CD4-positive, alpha-beta T cell treated with Interleukin-6 at 100 ng/mL for 8 hours (primary cell): Measurements from ENCODE around the gene ELL.

Experiments used
- DNase-seq: peaks from one replicate; pipeline ENCODE4 v3.0.0-alpha.2; 2020; ENCODE audit warnings: mixed read lengths, low spot score

The ELL gene

DNA sequence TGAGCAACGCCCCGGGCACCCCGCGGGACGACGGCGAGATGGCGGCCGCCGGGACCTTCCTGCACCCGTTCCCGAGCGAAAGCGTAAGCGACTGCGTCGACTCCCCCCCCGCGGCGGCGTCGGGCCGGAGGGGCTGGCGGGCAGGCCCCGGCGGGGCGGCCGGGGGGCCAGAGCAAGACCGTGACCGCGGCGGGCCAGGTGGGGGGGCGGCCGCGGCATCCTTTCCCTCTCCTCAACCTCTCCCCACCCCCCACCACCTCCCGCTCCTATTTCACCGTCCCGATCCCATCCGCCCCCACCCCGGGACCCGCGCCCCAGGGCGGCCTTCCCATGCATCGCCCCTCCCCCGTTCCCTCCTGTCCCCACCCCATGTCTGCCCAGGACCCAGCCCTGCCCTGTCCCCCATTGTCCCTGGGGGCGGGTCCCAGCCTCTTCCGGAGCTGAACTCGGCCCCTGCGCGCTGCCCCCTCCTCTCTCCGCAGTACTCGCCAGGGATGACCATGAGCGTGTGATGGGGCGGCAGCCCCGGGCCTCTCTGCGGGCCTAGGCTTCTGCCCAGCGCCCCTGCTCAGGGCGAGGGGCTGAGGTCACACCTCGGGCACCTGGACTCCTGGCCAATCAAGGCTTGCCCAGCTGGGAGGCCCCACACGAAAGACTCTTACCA is 88.0 kb downstream of the ELL start:
- no peak for DNase-seq

GRCh38 chr19:18433015-18433691 is 88.7 kb downstream of the ELL start:
- no peak for DNase-seq

GRCh38 chr19:18432275-18433014 is 89.4 kb downstream of the ELL start:
- no peak for DNase-seq

DNA sequence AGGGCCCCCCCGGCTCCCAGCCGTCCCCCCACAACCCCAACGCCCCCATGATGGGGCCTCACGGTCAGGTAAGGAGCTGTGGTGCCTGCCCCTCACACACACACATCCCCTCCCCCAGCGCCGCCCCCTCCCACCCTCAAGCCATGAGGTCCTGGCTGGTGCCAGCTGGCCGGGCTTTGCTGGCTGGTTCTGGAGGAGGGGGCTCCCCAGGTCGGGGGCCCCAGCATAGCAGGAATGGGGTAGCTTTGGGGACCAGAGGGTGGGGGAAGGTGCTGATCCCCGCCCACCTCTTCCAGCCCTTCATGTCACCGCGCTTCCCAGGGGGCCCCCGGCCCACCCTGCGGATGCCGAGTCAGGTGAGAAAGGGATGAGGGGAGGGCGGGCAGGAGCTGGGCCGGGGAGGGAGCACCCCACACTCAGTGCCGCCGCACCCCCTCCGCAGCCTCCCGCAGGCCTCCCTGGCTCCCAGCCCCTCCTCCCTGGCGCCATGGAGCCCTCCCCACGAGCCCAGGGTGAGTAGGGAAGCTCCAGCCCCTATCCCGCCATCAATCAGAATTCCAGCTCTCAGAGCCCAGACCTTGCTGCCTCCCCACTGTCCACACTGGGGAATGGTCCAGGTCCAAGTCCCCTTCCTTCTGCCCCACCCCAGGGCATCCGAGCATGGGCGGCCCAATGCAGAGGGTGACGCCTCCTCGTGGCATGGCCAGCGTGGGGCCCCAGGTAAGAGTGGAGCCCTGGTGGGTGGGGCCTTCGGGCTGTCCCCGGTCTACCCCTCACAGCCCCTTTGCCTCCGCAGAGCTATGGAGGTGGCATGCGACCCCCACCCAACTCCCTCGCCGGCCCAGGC is 90.3 kb downstream of the ELL start:
- DNase-seq = no peak

GRCh38 chr19:18430417-18431144 is 91.3 kb downstream of the ELL start:
- no peak for DNase-seq

DNA sequence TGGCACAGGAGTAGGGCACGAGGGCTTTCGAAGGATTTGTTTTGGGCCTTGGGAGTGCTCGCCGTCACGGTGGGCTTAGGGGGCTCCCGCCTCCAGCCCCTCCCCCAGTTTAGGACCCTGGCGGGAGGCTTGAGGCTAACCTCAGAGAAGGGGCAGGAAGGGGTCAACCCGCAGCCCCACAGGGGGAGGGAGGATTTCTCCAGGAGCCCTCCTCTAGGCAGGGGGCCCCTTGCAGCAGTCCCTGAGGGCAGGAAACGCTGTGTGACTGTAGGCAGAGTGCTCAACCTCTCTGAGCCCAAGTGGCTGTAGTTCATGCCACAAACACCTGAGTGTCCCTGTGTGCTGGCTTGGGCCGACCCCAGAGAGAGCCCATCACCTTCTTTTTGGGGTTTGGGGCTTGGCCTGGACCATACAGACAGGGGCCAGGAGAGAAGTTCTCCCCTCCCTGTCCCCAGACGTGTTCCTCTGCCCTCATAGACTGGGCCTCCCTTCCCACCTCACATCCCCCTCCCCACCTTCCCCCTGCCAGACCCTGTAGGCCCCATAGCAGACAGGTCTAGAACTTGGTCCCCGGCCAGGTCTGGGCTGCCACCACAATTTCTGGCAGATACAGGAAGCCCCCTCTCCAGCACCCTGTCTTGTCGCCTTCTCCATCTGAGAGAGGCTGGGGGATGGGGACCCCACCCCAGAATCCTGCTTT is 92.0 kb downstream of the ELL start:
- DNase-seq = no peak

- peak; percentile 80 for DNase-seq
These were observed 92.8 kb downstream of the ELL start for GRCh38 chr19:18428787-18429674.

DNA sequence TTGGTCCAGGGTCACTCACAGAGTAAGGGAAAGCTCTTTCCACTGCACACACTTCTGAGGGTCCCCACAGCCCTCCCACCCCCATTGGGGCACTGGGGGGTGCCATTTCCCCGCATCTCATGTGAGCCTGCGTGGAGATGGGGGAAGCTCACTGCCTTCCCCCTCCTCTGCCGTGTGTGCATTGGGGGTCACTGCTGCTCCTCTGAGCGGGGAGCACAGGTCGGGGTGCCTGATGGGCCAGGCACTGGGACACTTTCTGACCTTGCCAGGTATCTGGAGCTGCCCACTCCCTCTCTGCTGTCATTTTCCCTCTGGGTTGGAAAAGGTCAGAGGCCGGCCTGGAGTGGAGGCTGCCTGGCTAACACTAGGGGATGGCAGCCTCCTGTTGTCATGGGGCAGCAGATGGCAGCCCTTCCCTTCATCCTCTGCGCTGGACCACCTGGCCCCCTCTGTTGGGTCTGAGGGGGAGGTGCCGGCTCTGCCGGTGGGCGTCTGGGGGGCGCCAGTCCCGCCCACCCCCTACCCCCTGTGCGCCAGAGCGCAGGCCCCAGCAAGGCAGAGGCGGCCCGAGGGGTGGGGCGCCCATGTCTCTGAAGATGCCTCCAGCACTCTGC is 93.6 kb downstream of the ELL start:
- DNase-seq = no peak

GRCh38 chr19:18427743-18428113 is 94.1 kb downstream of the ELL start:
- DNase-seq = no peak

- DNase-seq = no peak
These were observed 94.7 kb downstream of the ELL start for GRCh38 chr19:18427080-18427742.

GRCh38 chr19:18426416-18426767 is 95.5 kb downstream of the ELL start:
- DNase-seq = no peak

GRCh38 chr19:18425515-18426415 is 96.1 kb downstream of the ELL start:
- DNase-seq = no peak

DNA sequence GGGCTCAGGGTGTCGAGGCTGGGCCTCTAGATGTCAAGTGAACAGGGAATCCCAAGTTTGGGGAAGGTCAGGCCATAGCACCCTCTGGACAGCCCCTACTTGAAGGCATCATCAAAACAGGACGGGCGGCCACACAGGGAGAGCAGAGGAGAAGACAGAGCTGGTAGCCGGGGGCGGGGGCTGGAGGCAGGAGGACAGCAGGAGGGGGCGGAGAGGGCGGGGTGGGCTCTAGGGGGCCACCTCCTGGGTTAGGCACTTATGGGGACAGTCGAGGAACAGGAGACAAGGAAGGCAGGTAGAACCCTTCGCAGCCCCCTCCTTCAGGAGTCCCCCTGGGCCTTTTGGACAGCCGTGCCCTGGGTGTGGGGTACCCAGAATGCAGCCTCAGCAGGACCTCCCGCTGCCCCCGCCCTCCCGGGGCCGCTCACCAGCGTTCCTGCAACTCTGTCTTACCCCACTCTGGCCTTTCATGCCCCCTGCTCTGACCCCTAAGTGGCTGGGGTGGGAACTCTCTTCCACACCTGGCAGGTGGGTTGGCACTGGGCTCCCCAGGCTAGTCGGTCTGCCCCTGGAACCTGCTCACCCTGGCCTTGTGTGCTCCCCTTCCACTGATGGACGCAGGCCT is 96.9 kb downstream of the ELL start:
- DNase-seq = no peak

- no peak for DNase-seq
These were observed 97.6 kb downstream of the ELL start for GRCh38 chr19:18424122-18424889.

GRCh38 chr19:18423258-18424020 is 98.4 kb downstream of the ELL start:
- DNase-seq = no peak
